C4-2B (cell line): ENCODE measurements around the gene FCHSD2.

Experiments
- H3K27ac ChIP-seq: fragments of 450-650 bp; 2 replicates; pipeline ENCODE4 v1.5.1; 2017
- ZFX ChIP-seq: fragments of 450-650 bp; IDR thresholded peaks from 2 replicates; pipeline ENCODE4 v1.6.1; 2017
- TF ChIP-seq, protein P1 (sequence below): fragments of 450-650 bp; conservative IDR thresholded peaks from 2 replicates; pipeline ENCODE4 v1.5.1; 2017; ENCODE audit warnings: mild to moderate bottlenecking

The FCHSD2 gene

DNA sequence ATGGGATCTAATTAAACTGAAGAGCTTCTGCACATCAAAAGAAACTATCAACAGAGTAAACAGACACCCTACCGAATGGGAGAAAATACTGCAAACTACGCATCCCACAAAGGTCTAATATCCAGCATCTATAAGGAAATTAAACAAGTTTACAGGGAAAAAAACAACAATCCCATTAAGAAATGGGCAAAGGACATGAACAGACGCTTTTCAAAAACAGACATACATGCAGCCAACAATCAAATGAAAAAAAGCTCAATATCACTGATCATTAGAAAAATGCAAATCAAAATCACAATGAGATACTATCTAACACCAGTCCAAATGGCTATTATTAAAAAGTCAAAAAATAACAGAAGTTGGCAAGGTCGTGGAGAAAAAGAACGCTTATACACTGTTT is 117.5 kb downstream of the FCHSD2 start:
- no peak overlapping the region for H3K27ac ChIP-seq
- TF ChIP-seq, protein P1, sequence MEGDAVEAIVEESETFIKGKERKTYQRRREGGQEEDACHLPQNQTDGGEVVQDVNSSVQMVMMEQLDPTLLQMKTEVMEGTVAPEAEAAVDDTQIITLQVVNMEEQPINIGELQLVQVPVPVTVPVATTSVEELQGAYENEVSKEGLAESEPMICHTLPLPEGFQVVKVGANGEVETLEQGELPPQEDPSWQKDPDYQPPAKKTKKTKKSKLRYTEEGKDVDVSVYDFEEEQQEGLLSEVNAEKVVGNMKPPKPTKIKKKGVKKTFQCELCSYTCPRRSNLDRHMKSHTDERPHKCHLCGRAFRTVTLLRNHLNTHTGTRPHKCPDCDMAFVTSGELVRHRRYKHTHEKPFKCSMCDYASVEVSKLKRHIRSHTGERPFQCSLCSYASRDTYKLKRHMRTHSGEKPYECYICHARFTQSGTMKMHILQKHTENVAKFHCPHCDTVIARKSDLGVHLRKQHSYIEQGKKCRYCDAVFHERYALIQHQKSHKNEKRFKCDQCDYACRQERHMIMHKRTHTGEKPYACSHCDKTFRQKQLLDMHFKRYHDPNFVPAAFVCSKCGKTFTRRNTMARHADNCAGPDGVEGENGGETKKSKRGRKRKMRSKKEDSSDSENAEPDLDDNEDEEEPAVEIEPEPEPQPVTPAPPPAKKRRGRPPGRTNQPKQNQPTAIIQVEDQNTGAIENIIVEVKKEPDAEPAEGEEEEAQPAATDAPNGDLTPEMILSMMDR: no peak
- TF ChIP-seq ZFX: no peak

DNA sequence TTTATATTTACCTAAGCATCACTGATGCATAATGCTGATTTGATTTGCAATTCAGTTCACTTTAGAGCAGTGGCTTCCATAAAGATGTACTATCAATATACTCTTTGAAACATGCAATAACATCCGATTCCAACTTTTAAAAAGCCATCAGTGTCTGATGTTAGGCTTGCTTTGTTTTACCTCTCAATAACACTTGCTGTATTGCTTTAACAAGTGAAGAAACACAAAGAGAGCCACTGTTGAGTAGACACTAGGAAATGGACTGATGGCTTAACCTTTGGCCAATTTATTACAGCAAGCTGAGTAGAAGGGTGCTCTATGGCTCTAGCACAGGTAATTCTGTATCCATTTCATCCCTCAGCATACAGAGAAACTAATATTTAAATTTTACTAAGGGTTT is 122.1 kb downstream of the FCHSD2 start:
- H3K27ac ChIP-seq: no peak overlapping the region

GRCh38 chr11:73019449-73019848 is 122.7 kb downstream of the FCHSD2 start:
- TF ChIP-seq, protein P1: no peak
- no peak for TF ChIP-seq ZFX

More for the DNA sequence above, 122.1 kb downstream of the FCHSD2 start:
- TF ChIP-seq, protein P1: no peak
- no peak for TF ChIP-seq ZFX

DNA sequence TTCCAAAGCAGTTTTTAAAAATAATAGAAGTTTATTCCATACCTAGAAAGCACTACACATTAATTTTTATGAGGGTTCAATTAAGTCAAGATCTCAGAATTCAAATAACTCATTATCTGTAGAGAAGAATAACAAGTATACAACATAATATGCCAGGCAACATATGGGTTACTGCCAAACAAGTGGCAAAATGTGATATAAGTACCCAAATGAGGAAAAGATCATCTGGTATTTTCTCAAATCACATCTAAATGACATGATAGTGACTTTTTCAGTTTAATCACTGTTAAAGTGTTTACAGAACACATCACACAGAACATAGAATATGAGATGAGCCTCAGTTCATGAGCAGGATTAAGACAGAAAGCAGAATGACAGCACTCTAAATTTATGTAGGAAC is 123.3 kb downstream of the FCHSD2 start:
- H3K27ac ChIP-seq: no peak overlapping the region
- TF ChIP-seq, protein P1: no peak
- no peak for TF ChIP-seq ZFX

More at GRCh38 chr11:73019449-73019848, 122.7 kb downstream of the FCHSD2 start:
- no peak overlapping the region for H3K27ac ChIP-seq

DNA sequence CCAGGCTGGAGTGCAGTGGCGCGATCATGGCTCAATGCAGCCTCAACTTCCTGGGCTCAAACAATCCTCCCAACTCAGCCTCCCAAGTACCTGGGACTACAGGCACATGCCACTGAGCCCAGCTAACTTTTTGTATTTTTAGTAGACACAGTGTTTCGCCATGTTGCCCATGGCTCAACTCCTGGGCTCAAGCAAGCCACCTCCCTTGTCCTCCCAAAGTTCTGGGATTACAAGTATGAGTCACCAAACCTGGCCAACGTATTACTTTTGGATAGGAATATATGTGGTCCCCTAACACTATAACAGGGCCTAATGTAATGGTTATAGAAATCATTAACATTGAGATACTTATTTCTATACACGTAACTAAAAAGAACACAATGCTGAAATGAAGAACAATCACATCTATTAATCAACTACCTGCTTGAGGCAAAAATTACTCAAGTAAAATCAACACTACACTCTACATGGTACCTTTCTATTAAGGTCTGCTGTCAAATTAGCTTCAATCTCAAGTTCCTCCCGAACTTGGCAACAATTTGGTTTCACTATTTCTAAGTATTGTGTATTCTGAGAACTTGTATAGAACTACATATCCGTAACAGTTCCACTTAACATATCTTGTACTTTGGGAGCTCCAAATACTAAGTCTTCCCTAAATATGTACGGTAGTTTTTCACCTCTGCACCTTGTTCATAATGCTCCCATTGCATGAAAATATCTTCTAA is 124.9 kb downstream of the FCHSD2 start:
- TF ChIP-seq, protein P1: no peak
- TF ChIP-seq ZFX: no peak
- no peak overlapping the region for H3K27ac ChIP-seq

GRCh38 chr11:73013021-73013420 is 129.1 kb downstream of the FCHSD2 start:
- H3K27ac ChIP-seq: no peak overlapping the region
- TF ChIP-seq, protein P1: no peak
- TF ChIP-seq ZFX: no peak

DNA sequence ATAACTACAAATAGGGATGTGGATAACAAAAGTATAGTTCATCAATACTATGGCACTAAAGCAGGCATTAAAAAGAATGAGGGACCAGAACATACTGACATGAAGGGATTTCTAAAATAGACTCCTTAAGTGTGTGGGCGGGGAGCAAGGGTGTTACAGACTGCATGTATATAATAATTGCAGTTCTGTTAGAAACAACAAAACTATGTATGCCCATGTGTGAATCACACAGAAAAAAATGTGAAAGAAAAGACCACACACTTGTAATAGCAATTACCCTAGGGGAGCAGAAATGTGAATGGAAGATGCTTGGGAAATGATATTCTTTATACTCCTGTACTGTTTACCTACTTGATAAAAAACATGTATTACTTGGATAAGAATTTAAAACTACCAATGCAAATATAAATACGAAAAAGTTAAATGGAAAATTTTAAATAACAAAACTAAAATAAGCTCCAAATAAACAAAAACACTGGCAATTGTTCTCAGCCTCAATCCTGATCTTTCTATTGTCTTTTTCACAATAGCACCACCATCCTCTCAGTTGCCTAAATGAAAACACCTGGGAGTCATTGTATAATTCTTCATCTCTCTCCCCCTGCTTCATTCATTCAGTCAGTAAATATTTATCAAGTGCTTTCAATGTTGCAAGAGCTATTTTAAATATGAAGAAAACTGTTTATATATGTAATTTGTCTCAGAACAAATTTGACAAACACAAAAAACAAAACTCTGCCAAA is 129.8 kb downstream of the FCHSD2 start:
- no peak overlapping the region for H3K27ac ChIP-seq
- TF ChIP-seq ZFX: no peak
- TF ChIP-seq, protein P1: no peak
